K562 (cell line): Measurements from ENCODE around the gene CYB561A3. TPM values are rescaled to one million over a fixed set of nuclear protein-coding genes. Genes with fewer than 3 reads are reported as not detected.

ENCODE experiments used
- CBFA2T3 ChIP-seq: fragments of 450-650 bp; IDR thresholded peaks from 2 replicates; pipeline ENCODE4 v1.6.1; 2017
- CREBBP ChIP-seq: IDR thresholded peaks from one replicate; pipeline ENCODE4 v1.6.1; 2012; ENCODE audit warnings: low read depth, mild to moderate bottlenecking, control low read depth, inconsistent platforms, low read length
- EGR1 ChIP-seq: fragments of 450-650 bp; conservative IDR thresholded peaks from 2 replicates; pipeline ENCODE4 v1.6.1; 2017; ENCODE audit warnings: mild to moderate bottlenecking
- FOXM1 ChIP-seq, 2 experiments: fragments of 450-650 bp in 1 of 2; sonication (generic) in 1 of 2; formaldehyde crosslinking in 1 of 2; IDR thresholded peaks; 2 replicates each; pipeline versions ENCODE4 v1.6.1 to v1.9.0; 2017 to 2022; ENCODE audit warnings: low read depth in 2 of 2, mild to moderate bottlenecking in 2 of 2, missing genetic modification reagents in 1 of 2, moderate library complexity in 1 of 2
- IRF2 ChIP-seq: sonication (generic); formaldehyde crosslinking; IDR thresholded peaks from 2 replicates; pipeline ENCODE4 v1.8.1; 2022; ENCODE audit warnings: mild to moderate bottlenecking, missing genetic modification reagents
- MAFG ChIP-seq: fragments of 450-650 bp; conservative IDR thresholded peaks from 2 replicates; pipeline ENCODE4 v1.6.1; 2016; ENCODE audit warnings: missing genetic modification characterization, missing compliant biosample characterization
- NFATC3 ChIP-seq: fragments of 450-650 bp; IDR thresholded peaks from 2 replicates; pipeline ENCODE4 v1.6.1; 2017; ENCODE audit warnings: mild to moderate bottlenecking
- NR2C2 ChIP-seq, 2 experiments: fragments of 200-800 bp in 1 of 2; sonication (Bioruptor generic) in 1 of 2; sonication (generic) in 1 of 2; formaldehyde crosslinking in 1 of 2; IDR thresholded peaks; 2 replicates each; pipeline versions ENCODE4 v1.6.1 to v1.8.0; 2016 to 2022; ENCODE audit warnings: mild to moderate bottlenecking in 1 of 2, missing compliant biosample characterization in 1 of 2, missing genetic modification characterization in 1 of 2, missing genetic modification reagents in 1 of 2
- RBM25 ChIP-seq: fragments of 200-400 bp; formaldehyde crosslinking; IDR thresholded peaks from 2 replicates; pipeline ENCODE4 v1.6.1; 2018; ENCODE audit warnings: low read length, low read depth, moderate library complexity; ENCODE audit not compliant: severe bottlenecking
- SRSF7 ChIP-seq: fragments of 200-400 bp; formaldehyde crosslinking; optimal IDR thresholded peaks from 2 replicates; pipeline ENCODE3; 2017; ENCODE audit warnings: mild to moderate bottlenecking, low read depth, low read length
- TEAD4 ChIP-seq, 2 experiments: sonication (generic) in 1 of 2; formaldehyde crosslinking in 1 of 2; IDR thresholded peaks; 2 replicates each; pipeline versions ENCODE4 v1.6.1 to v1.8.0; 2012 to 2022; ENCODE audit warnings: borderline replicate concordance in 1 of 2, inconsistent platforms in 1 of 2, low read length in 1 of 2, mild to moderate bottlenecking in 1 of 2, missing genetic modification reagents in 1 of 2
- ZFP36 ChIP-seq: fragments of 150-350 bp; IDR thresholded peaks from 2 replicates; pipeline ENCODE4 v1.6.1; 2018; ENCODE audit warnings: low read length, low read depth; ENCODE audit not compliant: partially characterized antibody
- ZNF316 ChIP-seq: fragments of 450-650 bp; IDR thresholded peaks from 2 replicates; pipeline ENCODE4 v1.6.1; 2016
- ZNF583 ChIP-seq: fragments of 250-450 bp; sonication (Bioruptor Pico); IDR thresholded peaks from 2 replicates; pipeline ENCODE4 v1.4.0; 2020
- polyA plus RNA-seq, 8 experiments: library from polyadenylated mRNA; depleted of rRNA in 4 of 8; stranded (reverse) in 5 of 8; unstranded in 3 of 8; fragments of >200 nt; fragmentation: Nextera tagmentation in 2 of 8; fragmentation: Illumina TruSeq in 1 of 8; extraction: Ambion mirVana in 2 of 8; extraction: Trizol in 1 of 8; gene quantifications; 2 replicates each; pipeline versions ENCODE4 v1.2.1 to v1.2.3, GENCODE V29; 2011 to 2014; ENCODE audit warnings: inconsistent platforms in 1 of 8, missing spikeins in 1 of 8
- total RNA-seq, 7 experiments: library from RNA; depleted of rRNA in 6 of 7; stranded (reverse); fragments of >200 nt in 6 of 7; fragmentation: Illumina TruSeq in 2 of 7; extraction: Trizol in 2 of 7; gene quantifications; 2 replicates each; pipeline versions ENCODE4 v1.2.1 to v1.2.3, GENCODE V29; 2011 to 2021; ENCODE audit warnings: low replicate concordance in 1 of 7
- TF ChIP-seq, protein P1 (sequence below): sonication (generic); formaldehyde crosslinking; IDR thresholded peaks from 2 replicates; pipeline ENCODE4 v1.8.1; 2023; ENCODE audit warnings: missing genetic modification reagents, mild to moderate bottlenecking, borderline replicate concordance

Gene CYB561A3
- total and polyA plus RNA-seq, 9 of the 15 experiments (the other 6 are each of a cell fraction or from before 2014, with no cell fraction given): 29.2 to 78.9 (median 37.9) TPM

DNA sequence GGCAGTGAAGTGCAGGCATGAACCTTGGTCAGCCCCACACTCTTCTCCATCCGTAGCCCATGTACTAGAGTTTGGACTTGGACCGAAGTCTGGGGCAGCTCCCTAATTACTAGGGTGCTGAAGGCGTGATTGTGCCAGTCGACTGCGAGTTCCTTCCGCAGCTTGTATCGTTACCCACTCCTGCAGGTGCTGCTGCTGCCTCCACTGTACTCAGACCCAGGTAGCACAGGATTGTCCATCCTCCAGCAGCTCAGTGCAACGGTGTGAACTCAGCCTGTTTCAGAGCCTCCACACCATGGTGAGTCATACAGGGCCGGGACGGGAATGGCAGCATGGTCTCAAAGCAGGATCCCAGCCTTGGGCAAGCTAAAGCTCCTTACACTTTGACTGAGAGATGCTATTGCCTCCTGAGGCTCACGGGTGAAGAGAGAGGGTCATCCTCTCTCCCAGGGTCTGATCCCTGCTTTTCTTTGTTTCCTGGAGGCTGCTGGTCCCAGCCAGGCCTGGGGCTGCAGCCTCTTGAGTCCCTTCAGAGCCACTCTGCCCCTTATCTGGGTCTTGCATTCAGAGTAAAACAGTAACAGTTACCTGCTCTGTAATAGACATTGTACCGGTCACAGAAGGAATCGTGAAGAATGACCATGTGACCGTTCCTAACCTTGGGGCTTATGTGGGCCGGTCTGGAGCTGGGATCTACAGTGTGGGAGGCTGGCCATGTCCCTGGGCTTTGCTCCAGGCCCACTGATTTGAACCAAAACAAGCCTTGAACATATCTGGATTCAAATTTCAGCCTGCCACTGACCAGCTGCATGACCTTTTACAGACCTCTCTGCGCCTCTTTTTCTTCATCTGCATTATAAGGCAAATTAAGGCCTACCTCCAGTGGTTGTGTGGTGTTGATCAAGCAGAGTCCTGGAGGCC lies 27.0 kb downstream of the CYB561A3 start (continued):
- TF ChIP-seq, protein P1, sequence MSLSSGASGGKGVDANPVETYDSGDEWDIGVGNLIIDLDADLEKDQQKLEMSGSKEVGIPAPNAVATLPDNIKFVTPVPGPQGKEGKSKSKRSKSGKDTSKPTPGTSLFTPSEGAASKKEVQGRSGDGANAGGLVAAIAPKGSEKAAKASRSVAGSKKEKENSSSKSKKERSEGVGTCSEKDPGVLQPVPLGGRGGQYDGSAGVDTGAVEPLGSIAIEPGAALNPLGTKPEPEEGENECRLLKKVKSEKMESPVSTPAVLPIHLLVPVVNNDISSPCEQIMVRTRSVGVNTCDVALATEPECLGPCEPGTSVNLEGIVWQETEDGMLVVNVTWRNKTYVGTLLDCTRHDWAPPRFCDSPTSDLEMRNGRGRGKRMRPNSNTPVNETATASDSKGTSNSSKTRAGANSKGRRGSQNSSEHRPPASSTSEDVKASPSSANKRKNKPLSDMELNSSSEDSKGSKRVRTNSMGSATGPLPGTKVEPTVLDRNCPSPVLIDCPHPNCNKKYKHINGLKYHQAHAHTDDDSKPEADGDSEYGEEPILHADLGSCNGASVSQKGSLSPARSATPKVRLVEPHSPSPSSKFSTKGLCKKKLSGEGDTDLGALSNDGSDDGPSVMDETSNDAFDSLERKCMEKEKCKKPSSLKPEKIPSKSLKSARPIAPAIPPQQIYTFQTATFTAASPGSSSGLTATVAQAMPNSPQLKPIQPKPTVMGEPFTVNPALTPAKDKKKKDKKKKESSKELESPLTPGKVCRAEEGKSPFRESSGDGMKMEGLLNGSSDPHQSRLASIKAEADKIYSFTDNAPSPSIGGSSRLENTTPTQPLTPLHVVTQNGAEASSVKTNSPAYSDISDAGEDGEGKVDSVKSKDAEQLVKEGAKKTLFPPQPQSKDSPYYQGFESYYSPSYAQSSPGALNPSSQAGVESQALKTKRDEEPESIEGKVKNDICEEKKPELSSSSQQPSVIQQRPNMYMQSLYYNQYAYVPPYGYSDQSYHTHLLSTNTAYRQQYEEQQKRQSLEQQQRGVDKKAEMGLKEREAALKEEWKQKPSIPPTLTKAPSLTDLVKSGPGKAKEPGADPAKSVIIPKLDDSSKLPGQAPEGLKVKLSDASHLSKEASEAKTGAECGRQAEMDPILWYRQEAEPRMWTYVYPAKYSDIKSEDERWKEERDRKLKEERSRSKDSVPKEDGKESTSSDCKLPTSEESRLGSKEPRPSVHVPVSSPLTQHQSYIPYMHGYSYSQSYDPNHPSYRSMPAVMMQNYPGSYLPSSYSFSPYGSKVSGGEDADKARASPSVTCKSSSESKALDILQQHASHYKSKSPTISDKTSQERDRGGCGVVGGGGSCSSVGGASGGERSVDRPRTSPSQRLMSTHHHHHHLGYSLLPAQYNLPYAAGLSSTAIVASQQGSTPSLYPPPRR (CRISPR knock-in tag): no peak
- TF ChIP-seq SRSF7: no peak
- TF ChIP-seq NFATC3: no peak
- TF ChIP-seq FOXM1 (IDR thresholded peaks at IDR 0.05; ENCODE audit: low read depth): peak; percentile 67
- no peak for TF ChIP-seq FOXM1 (CRISPR knock-in tag; IDR thresholded peaks at IDR 0.05; ENCODE audit: low read depth)
- no peak for TF ChIP-seq MAFG
- TF ChIP-seq CBFA2T3: peak; percentile 59
- TF ChIP-seq RBM25: no peak
- TF ChIP-seq EGR1: peak; percentile 16; the same call in 1 of the 2 replicates
- no peak for TF ChIP-seq ZFP36
- TF ChIP-seq ZNF316: no peak
- TF ChIP-seq NR2C2 (CRISPR knock-in tag; IDR thresholded peaks at IDR 0.05): no peak
- TF ChIP-seq NR2C2 (tag; IDR thresholded peaks at IDR 0.05): 0 out of 2 replicates have a peak, but pooled peaks have one; percentile 15
- TF ChIP-seq IRF2: no peak
- TF ChIP-seq TEAD4 (IDR thresholded peaks at IDR 0.05; ENCODE audit: low read length): no peak
- no peak for TF ChIP-seq TEAD4 (CRISPR knock-in tag; IDR thresholded peaks at IDR 0.05; ENCODE audit: borderline replicate concordance)
- no peak for TF ChIP-seq ZNF583
- no peak for TF ChIP-seq CREBBP
